LoVo (cell line): Measurements from ENCODE around the gene PEX5L.

Experiments used
- DNase-seq: peaks from one replicate; pipeline ENCODE4 v3.0.0-alpha.2; 2016; ENCODE audit warnings: low spot score

PEX5L gene

GRCh38 chr3:179956416-179956830 is 80.3 kb downstream of the PEX5L start:
- DNase-seq = no peak

- DNase-seq = no peak
Measured at GRCh38 chr3:179955809-179956208, 80.9 kb downstream of the PEX5L start.

- DNase-seq = no peak
Measured at GRCh38 chr3:179955286-179955685, 81.5 kb downstream of the PEX5L start.

DNA sequence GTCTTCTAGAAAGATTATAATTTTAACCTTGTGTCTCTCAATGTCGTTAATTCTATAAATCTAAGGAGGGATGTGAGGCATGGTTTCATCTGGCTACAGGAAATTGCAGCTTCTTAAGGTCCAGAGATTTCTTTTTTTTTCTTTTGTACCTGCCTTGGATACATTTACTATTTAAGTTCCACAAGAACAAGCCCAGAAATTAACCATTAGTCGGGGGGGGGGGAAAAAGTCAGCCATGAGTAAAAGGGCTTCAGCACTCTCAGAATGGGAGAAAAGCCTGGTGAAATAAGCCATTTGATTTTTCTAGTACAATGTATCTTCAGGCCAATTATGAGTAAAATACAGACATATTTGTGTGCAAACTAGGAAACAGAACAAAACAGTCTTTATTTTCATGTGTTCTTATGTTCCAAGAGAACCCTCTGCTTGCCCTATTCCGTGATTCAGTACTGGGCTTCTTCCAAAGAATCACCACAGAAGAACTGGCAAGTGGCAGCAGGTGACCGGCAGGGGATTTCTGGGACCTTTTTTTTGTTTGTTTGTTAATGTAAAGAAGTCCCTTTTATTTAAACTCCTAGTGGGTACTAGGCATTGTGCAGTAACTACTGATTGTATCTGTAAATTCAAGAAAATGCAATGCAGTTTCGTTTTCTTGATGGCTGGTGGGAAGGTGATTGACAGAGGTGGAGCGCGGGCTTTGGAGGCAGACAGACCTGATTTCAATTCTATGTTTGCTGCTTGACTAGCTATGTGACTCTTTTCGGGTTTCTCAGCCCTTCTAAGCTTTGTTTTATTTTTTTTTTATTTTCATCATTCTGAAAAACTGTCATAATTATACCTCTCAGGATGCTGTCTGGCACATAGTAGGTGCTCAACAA is 82.5 kb downstream of the PEX5L start:
- DNase-seq = no peak

DNA sequence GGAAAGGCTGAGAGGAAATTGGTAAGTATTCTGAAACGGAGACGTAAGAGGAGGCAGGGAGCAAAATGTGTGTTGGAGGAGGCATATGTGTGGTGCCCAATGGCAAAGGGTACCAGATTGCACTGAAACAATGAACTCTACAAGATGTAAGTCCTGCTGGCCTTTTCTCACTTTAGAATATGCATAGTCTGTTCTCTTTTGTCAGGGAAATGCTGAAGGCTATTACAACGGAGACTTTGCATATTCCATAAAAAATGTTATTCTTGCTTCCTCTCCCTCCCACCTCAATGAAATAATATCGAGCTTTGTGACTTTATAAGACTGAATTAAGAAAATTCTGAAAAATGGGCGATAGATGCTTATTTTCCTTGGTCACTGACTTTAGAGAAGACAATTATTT is 85.9 kb downstream of the PEX5L start:
- no peak for DNase-seq

DNA sequence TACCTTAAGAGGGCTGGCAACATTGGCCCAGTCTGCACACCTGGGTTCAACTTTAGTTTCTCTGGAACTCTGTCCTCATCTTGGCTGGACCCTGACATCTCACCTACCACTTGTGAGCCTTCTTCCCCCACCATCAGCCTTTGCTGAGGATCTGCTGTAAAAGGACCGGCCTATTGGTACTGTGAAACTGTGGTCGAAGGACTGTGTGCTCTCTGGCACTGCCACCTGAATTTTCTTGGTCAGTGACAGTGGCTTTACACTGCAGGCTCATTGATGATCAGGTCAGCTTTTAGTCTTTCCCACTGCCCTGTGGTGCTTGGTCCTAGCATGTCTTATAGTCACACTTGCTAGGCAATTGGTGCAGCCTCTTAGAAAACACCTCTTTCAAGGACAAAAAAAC is 86.9 kb downstream of the PEX5L start:
- no peak for DNase-seq

- DNase-seq = no peak
Measured at GRCh38 chr3:179949412-179949811, 87.3 kb downstream of the PEX5L start.

DNA sequence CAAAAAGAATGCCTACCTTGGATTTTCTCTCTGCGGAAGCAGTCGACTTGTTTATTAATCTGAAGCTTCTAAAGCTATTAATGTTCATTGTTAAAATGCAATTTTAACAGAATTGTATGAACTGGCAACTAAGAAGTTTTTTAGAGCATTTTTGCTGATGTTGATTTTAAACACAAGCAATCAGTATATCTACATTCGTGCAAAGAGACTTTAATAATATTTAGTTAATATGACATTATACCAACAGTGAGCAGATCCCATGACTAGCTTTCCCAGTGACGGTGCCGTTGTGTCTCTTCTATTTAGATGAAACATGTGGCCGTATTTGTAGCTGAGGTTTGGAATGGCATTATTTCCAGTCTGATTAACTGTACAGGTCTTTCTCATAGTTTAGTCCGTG is 88.0 kb downstream of the PEX5L start:
- DNase-seq = no peak

- DNase-seq = no peak
Measured at GRCh38 chr3:179945569-179945968, 91.2 kb downstream of the PEX5L start.

DNA sequence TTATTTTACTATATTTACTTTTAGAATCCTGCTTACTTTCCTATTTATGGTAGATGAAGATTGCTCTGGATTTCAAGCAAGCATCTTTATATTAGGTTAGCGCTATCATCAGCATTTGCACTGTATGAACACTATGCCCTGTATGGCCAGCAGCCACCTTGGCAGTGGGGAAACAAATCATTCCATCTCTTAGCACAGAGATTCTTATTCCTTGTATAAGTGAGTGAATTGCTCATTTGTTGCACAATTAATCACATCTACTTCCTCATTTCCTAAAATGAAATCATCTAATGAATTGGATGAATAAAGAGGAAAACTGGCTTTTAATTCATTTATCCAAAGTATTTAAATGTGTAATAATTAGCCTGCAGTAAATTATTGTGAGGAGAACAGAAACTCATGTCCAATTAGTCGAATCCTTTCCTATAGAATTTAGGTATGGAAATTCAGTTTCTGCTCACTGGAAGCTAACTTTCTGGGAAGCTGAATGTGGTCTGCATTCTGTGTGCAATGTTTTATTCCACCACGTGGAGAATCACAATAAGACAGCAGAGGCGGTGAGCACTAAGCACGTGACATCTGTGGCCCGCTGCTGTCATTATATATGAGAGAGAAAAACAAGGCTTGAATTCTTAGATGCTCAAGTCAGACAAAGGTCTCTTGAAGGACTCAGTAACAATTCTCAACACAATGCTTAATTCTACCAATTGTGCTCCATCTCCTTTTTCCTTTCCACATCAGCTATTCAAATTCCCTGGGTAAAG is 93.4 kb downstream of the PEX5L start:
- no peak for DNase-seq

GRCh38 chr3:179942553-179943075 is 94.1 kb downstream of the PEX5L start:
- no peak for DNase-seq

GRCh38 chr3:179935710-179936109 is 101.0 kb downstream of the PEX5L start:
- no peak for DNase-seq

DNA sequence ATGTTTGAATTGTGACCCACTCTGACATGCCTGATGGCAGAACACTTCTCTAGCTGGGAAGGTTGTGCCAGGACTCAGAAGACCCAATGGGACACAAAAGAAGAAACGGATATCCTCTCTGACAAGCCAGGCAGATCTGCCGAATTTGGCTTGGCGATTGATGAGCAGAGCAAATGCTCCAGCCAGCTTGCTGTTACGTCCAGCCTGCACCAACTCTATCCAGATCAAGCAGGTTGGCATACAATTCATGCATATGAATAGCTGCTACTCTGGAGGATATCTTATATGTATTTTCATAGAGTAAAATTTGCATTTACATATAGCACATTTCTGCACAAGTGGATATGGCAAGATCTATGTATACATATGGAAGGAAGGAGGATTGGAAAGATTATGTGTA is 102.8 kb downstream of the PEX5L start:
- no peak for DNase-seq

- DNase-seq = no peak
Measured at GRCh38 chr3:179933080-179933479, 103.7 kb downstream of the PEX5L start.

- DNase-seq = no peak
Measured at GRCh38 chr3:179932674-179933073, 104.1 kb downstream of the PEX5L start.

- DNase-seq = peak; percentile 48
Measured at GRCh38 chr3:179929091-179929529, 107.6 kb downstream of the PEX5L start.

GRCh38 chr3:179927191-179927590 is 109.5 kb downstream of the PEX5L start:
- no peak for DNase-seq

DNA sequence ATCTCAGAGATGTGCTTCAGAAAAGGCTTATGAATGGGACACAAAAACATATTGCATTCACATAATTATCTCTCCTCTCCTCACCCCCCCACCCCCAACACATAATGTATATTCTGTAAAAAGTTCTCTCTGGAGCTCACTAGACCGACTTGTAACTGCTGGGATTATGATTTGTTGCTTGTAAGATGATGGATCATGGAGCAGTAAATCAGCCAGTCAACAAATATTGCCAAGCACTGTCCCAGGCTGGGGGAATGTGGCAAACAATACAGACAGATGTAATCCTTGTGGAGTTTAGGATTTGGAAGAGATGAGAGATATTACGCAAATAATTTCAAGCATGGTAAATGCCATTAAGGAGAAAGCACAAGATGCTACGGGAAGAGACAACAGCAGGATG is 114.8 kb downstream of the PEX5L start:
- no peak for DNase-seq

GRCh38 chr3:179921500-179921899 is 115.2 kb downstream of the PEX5L start:
- DNase-seq = no peak

DNA sequence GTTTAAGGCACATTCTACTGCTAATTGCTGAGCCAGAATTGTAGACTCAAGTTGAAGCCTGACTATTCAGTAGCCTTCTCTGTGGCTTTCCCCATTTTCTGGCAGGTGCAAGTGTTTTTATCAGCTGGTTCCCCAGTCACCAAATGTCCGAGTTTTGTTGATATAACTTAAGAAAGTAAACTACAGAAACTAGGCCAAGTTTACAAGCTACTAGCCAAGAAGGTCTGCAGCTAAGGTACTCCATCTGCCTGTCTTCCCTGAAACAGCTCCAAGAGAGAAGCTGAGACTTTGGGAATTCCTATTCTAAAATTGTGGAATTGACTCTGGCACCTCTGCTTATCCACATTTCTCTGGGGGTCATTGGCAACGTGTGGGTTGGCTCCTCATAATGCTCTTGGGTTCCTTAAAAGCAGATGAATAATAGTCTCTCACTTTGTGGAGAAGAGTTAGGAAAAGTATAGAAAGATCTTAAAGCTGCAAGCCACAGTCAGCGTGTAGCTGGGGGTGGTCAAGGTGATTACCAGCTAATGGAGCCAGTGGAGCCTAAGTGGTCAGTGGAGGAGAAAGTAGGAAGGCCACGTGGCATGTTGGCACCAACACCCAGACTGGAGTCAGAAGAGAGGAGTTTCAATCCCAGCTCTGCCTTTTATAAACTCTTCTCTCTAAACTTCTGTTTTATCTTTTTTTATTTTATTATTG is 128.8 kb downstream of the PEX5L start:
- no peak for DNase-seq

DNA sequence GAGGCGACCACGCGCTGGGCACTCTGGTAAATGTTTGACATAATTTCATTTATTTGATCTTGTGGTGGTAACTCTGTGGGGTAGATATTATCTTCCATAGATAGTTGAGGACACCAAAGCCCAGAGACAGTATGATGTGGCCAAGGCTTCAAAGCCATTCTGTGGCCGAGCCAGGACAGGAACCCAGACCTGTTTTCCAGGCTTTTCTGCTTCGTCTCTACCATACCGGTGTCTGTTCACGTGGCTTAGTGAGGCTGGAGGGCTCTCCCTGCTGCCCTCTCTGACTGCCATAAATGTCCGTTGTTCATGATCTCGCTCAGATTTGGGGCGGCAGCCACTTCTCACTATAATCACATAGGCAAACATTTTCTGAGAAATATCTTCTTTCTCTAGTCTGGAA is 134.7 kb downstream of the PEX5L start:
- no peak for DNase-seq

GRCh38 chr3:179898024-179898423 is 138.7 kb downstream of the PEX5L start:
- peak; percentile 7 for DNase-seq
